Measurements from ENCODE around the gene WASHC2C. TPM values are rescaled to one million over a fixed set of nuclear protein-coding genes. Genes with fewer than 3 reads are reported as not detected.
A peak's percentile ranks its signal among the peaks of the same experiment; 100 is the strongest.
"Not testable (repeated sequence)": the region's sequence is repeated elsewhere in the genome, so short reads cannot be mapped to it uniquely, and the experiment has no call there.

The WASHC2C gene
- 18.2 and 24.5 TPM in 2 replicates for total RNA-seq (2022)
- Bru-seq, nascent RNA, result percentile 72 among the genes with signal in this experiment
- BruChase-seq, experiment 1, labeled RNA remaining after a 6-hour chase, result percentile 77 among the genes with signal in this experiment
- percentile 73 among the genes with signal in this experiment for BruChase-seq, experiment 2, labeled RNA remaining after a 2-hour chase
- long read RNA-seq, full-length matches to known transcripts, result 18 of 46 reads
- long read RNA-seq, partial matches to known transcripts, result 8 of 46 reads
- long read RNA-seq, other reads (novel, unspliced or antisense), result 20 of 46 reads

- POLR2A ChIA-PET; CTCF ChIA-PET; intact Hi-C loops (cut with micrococcal nuclease); H3K27me3 Mint-ChIP-seq (ENCODE audit: insufficient read depth, unreplicated experiment); H3K9me3 Mint-ChIP-seq (ENCODE audit: unreplicated experiment): not testable (repeated sequence)
- peak; percentile 73 for DNase-seq (ENCODE audit: unreplicated experiment)
- Mint-ChIP-seq H3K4me3 (ENCODE audit: unreplicated experiment) (peak within 1 kb of the TSS; percentile 79), H3K27ac (ENCODE audit: low read depth, unreplicated experiment) (peak within 1 kb of the TSS; percentile 9), H3K36me3 (ENCODE audit: insufficient read depth, unreplicated experiment) (peaks cover 27% of the 10 kb centered on the region), H3K4me1 (ENCODE audit: insufficient read depth, unreplicated experiment) (peaks cover 11% of the 10 kb centered on the region)
- BruUV-seq (replicated peaks), result TSS peak; percentile 82
Observed at GRCh38 chr10:45726703-45727420, at the start of gene WASHC2C. TSS of gene WASHC2C (plus strand) at chr10:45727266. CDS start at chr10:45727318, 52 bp downstream.

GRCh38 chr10:45678467-45678866, 48.6 kb upstream of the WASHC2C start:
- H3K4me1 Mint-ChIP-seq (ENCODE audit: insufficient read depth, unreplicated experiment); H3K9me3 Mint-ChIP-seq (ENCODE audit: unreplicated experiment); H3K36me3 Mint-ChIP-seq (ENCODE audit: insufficient read depth, unreplicated experiment); CTCF ChIA-PET; intact Hi-C loops (cut with micrococcal nuclease); POLR2A ChIA-PET; H3K27me3 Mint-ChIP-seq (ENCODE audit: insufficient read depth, unreplicated experiment); H3K27ac Mint-ChIP-seq (ENCODE audit: low read depth, unreplicated experiment); BruUV-seq (replicated peaks); H3K4me3 Mint-ChIP-seq (ENCODE audit: unreplicated experiment); DNase-seq (ENCODE audit: unreplicated experiment): not testable (repeated sequence)

- H3K9me3 Mint-ChIP-seq (ENCODE audit: unreplicated experiment); DNase-seq (ENCODE audit: unreplicated experiment); BruUV-seq (replicated peaks); H3K27me3 Mint-ChIP-seq (ENCODE audit: insufficient read depth, unreplicated experiment); H3K4me3 Mint-ChIP-seq (ENCODE audit: unreplicated experiment); intact Hi-C loops (cut with micrococcal nuclease); H3K36me3 Mint-ChIP-seq (ENCODE audit: insufficient read depth, unreplicated experiment); H3K4me1 Mint-ChIP-seq (ENCODE audit: insufficient read depth, unreplicated experiment); POLR2A ChIA-PET: not testable (repeated sequence)
- H3K27ac Mint-ChIP-seq (ENCODE audit: low read depth, unreplicated experiment), result peak overlapping the region; percentile 5
- CTCF ChIA-PET, result interaction anchor here (0.6 to 0.7 kb wide), 2 partner anchors 153 to 1964 kb away, joined by 5 to 6 read pairs; no protein-coding TSS in a partner anchor
Observed at GRCh38 chr10:45710200-45710796, 16.8 kb upstream of the WASHC2C start.

GRCh38 chr10:45711223-45711622, 15.8 kb upstream of the WASHC2C start:
- H3K4me1 Mint-ChIP-seq (ENCODE audit: insufficient read depth, unreplicated experiment); H3K4me3 Mint-ChIP-seq (ENCODE audit: unreplicated experiment); DNase-seq (ENCODE audit: unreplicated experiment); H3K9me3 Mint-ChIP-seq (ENCODE audit: unreplicated experiment); BruUV-seq (replicated peaks); CTCF ChIA-PET; intact Hi-C loops (cut with micrococcal nuclease); H3K27ac Mint-ChIP-seq (ENCODE audit: low read depth, unreplicated experiment); POLR2A ChIA-PET; H3K27me3 Mint-ChIP-seq (ENCODE audit: insufficient read depth, unreplicated experiment); H3K36me3 Mint-ChIP-seq (ENCODE audit: insufficient read depth, unreplicated experiment): not testable (repeated sequence)

DNA sequence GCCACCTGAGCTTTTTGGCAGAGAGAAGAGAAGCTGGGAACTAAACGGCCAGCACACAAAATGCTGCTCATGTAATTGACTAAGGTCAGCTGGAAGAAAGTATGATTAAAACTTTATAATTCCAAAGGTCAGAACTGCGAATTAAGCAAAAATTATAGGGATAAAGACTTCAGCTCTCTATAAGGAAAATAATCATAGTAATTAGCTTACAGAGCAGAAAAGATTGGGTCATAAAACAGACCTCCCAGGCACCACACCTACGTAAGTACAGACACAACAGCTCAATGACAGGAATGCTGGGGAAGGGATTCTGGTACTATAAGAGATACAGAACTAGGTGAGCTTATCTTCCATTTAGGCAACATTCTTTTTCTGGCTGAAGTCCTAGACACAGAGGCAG, 10.0 kb upstream of the WASHC2C start:
- DNase-seq (ENCODE audit: unreplicated experiment); H3K27ac Mint-ChIP-seq (ENCODE audit: low read depth, unreplicated experiment); H3K36me3 Mint-ChIP-seq (ENCODE audit: insufficient read depth, unreplicated experiment); POLR2A ChIA-PET; BruUV-seq (replicated peaks); intact Hi-C loops (cut with micrococcal nuclease); H3K4me1 Mint-ChIP-seq (ENCODE audit: insufficient read depth, unreplicated experiment); H3K9me3 Mint-ChIP-seq (ENCODE audit: unreplicated experiment); H3K4me3 Mint-ChIP-seq (ENCODE audit: unreplicated experiment); CTCF ChIA-PET; H3K27me3 Mint-ChIP-seq (ENCODE audit: insufficient read depth, unreplicated experiment): not testable (repeated sequence)

DNA sequence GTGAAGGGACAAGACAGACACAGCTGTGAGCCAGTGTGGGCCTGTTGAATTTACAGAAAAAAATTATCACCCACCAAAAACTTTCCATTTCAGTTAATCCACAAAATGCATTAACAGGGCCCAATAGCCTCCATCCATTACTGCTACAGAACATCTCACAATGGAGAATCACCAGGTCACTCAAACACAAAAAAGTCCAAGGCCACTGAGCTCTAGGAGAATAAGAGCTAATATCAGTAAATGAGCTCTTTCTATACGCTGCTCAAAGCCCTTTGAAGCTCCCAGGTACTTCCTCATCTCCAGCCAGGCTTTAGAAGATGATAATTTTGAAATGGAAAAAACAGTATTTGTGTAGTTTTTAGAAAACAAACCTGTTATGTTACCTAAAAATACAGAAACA, 9.4 kb upstream of the WASHC2C start:
- H3K4me3 Mint-ChIP-seq (ENCODE audit: unreplicated experiment); H3K27ac Mint-ChIP-seq (ENCODE audit: low read depth, unreplicated experiment); H3K36me3 Mint-ChIP-seq (ENCODE audit: insufficient read depth, unreplicated experiment); H3K4me1 Mint-ChIP-seq (ENCODE audit: insufficient read depth, unreplicated experiment); intact Hi-C loops (cut with micrococcal nuclease); H3K27me3 Mint-ChIP-seq (ENCODE audit: insufficient read depth, unreplicated experiment); H3K9me3 Mint-ChIP-seq (ENCODE audit: unreplicated experiment); POLR2A ChIA-PET; DNase-seq (ENCODE audit: unreplicated experiment); CTCF ChIA-PET; BruUV-seq (replicated peaks): not testable (repeated sequence)

DNA sequence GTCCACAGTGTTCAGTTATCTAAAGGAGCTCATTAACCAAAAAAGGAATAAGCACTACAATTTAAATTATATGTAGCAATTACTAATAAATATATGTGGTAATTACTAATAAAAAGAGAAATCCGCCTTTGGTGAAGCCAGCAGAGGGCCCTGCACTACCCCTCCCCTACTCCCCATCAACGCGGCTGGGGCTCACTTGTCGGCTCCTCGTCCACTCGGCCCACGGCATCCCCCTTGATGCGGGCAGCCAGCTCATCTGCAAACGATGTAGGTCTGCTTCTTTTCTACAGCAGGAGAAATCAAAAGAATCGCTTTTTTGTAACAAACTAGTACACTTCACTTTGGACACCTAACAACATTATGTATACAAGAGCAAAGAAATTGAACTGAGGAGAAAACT, 5.6 kb upstream of the WASHC2C start:
- H3K4me3 Mint-ChIP-seq (ENCODE audit: unreplicated experiment); CTCF ChIA-PET; H3K36me3 Mint-ChIP-seq (ENCODE audit: insufficient read depth, unreplicated experiment); H3K9me3 Mint-ChIP-seq (ENCODE audit: unreplicated experiment); H3K4me1 Mint-ChIP-seq (ENCODE audit: insufficient read depth, unreplicated experiment); BruUV-seq (replicated peaks); H3K27me3 Mint-ChIP-seq (ENCODE audit: insufficient read depth, unreplicated experiment); POLR2A ChIA-PET; DNase-seq (ENCODE audit: unreplicated experiment); H3K27ac Mint-ChIP-seq (ENCODE audit: low read depth, unreplicated experiment); intact Hi-C loops (cut with micrococcal nuclease): not testable (repeated sequence)

DNA sequence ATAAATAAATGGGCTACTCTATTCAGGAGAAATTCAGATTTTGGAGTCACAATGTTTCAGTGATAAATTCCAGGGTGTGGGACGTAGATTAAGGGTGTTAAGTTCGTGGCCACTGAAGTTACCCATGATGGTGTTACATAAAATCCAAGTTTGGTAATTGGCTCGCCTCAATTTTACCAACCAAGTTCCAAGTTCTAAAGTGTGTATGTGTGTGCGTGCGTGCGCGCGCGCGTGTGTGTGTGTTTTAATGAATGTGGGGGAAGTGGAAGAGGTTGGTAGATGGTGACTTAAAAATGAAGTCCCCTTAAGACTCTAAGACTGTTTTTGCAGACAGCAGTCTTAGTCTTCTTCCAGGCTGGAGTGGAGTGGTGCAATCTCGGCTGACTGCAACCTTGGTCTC, 3.2 kb upstream of the WASHC2C start:
- POLR2A ChIA-PET; H3K4me1 Mint-ChIP-seq (ENCODE audit: insufficient read depth, unreplicated experiment); H3K27ac Mint-ChIP-seq (ENCODE audit: low read depth, unreplicated experiment); BruUV-seq (replicated peaks); H3K36me3 Mint-ChIP-seq (ENCODE audit: insufficient read depth, unreplicated experiment); intact Hi-C loops (cut with micrococcal nuclease); DNase-seq (ENCODE audit: unreplicated experiment); H3K4me3 Mint-ChIP-seq (ENCODE audit: unreplicated experiment); H3K9me3 Mint-ChIP-seq (ENCODE audit: unreplicated experiment); H3K27me3 Mint-ChIP-seq (ENCODE audit: insufficient read depth, unreplicated experiment): not testable (repeated sequence)
- CTCF ChIA-PET, result interaction anchor here (1.1 kb wide), 1 partner anchor 50 kb away, joined by 3 read pairs; no protein-coding TSS in a partner anchor

DNA sequence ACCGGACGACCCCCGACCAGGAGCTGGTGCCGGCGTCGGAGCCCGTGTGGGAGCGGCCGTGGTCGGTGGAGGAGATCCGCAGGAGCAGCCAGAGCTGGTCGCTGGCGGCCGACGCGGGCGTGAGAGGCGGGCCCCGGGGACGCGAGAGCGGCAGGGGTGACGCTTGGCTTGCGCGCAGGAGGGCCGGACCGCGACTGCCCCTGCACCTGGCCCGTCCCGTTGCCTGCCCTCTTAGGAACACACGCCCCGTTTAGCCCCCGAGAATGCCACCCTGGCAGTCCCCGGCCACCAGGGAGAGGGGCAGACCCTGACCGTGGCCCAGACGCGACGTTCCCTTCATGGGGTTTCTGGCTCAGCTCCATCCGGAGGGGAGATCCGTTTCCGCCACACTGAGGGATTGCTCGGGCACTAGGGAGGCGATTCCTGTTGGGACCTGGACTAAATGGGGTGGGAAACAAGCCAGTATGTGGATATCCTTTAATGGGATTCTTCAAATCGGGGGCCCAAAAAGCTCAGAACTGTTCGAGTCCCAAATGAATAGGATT, 427 bp downstream of the WASHC2C start:
- peaks cover 11% of the 10 kb centered on the region for H3K4me1 Mint-ChIP-seq (ENCODE audit: insufficient read depth, unreplicated experiment)
- H3K27me3 Mint-ChIP-seq (ENCODE audit: insufficient read depth, unreplicated experiment); intact Hi-C loops (cut with micrococcal nuclease); BruUV-seq (replicated peaks); H3K9me3 Mint-ChIP-seq (ENCODE audit: unreplicated experiment); DNase-seq (ENCODE audit: unreplicated experiment); POLR2A ChIA-PET; CTCF ChIA-PET: not testable (repeated sequence)
- peak overlapping the region; percentile 79 for H3K4me3 Mint-ChIP-seq (ENCODE audit: unreplicated experiment)
- H3K27ac Mint-ChIP-seq (ENCODE audit: low read depth, unreplicated experiment), result peak overlapping the region; percentile 9
- H3K36me3 Mint-ChIP-seq (ENCODE audit: insufficient read depth, unreplicated experiment), result peaks cover 32% of the 10 kb centered on the region

Data from MCF 10A (cell line).